ENCODE measurements around the gene WNT1. TPM values are rescaled to one million over a fixed set of nuclear protein-coding genes. Genes with fewer than 3 reads are reported as not detected.

WNT1 gene
- total RNA-seq, 1 experiment from 2014 or later, result not detected

DNA sequence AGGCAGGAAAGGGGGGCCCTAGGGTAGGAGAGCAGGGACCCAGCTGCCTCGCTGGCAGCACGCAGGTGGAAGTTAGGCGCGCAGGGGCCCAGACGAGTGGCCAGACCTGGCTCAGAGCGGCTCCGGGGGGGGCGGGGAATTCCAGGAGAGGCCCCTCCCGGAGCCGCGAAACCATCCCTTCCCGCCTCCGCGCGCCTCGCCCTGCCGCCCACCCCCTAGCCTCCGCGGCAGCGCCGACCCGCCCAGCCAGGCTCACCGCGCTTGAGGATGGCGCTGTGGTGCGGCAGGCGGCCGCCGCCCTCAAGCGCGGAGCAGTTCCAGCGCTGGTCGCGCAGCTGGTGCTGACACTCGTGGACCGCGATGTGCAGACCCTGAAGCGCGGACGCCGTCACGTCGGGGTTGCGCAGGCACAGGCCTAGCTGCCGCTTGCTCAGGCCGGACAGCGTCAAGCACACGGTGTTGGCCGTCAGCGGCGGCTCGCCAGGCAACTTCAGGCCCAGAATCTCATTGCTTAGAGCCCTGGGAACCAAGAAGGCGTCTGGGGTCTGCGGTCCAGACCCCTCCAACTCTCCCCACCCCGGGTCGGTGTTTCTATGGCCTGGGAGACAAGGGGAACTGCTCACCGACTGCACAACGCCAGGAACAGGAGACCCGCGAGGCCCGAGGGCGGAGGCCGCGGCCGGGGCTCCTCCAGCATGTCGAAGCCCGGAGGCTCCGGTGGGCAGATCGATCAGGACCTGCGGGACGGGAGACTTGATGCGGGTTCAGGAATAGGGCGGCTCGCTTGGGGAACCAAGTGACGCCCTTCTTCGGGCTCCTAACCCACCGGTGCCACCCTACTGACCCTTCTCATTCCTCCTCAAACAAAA, 8.1 kb upstream of the WNT1 start:
- Histone ChIP-seq H3K9me3 (ENCODE audit: control insufficient read depth, low read depth, low read length) (no peaks in the 10 kb centered on the region), H3K9ac (ENCODE audit: extremely low read depth, insufficient read length, low read length) (no peak overlapping the region), H3K27me3 (ENCODE audit: insufficient read depth, low read length) (peaks cover 70% of the 10 kb centered on the region), H4K5ac (ENCODE audit: insufficient read length, low read depth, low read length) (no peak overlapping the region), H2BK15ac (ENCODE audit: low read depth, low read length) (no peak overlapping the region), H2BK120ac (ENCODE audit: low read depth, low read length, poor library complexity, severe bottlenecking) (no peak overlapping the region), H3K4me1 (ENCODE audit: insufficient read depth, low read length) (peaks cover 7% of the 10 kb centered on the region), H3K4me2 (ENCODE audit: insufficient read depth, insufficient read length, low read length) (peak overlapping the region; percentile 67), H3K79me1 (ENCODE audit: insufficient read depth, low read depth, low read length, poor library complexity, severe bottlenecking) (no peaks in the 10 kb centered on the region), H3K23ac (ENCODE audit: insufficient read length, low read depth, low read length) (no peak overlapping the region), H3K79me2 (ENCODE audit: insufficient read depth, low read length) (no peaks in the 10 kb centered on the region), H3K14ac (ENCODE audit: insufficient read depth, low read length) (no peak overlapping the region; the same call in 1 of the 2 replicates), H3K4ac (ENCODE audit: low read depth, low read length) (no peak overlapping the region), H3K18ac (ENCODE audit: insufficient read length, low read depth, low read length) (no peak overlapping the region), H3K56ac (ENCODE audit: insufficient read length, low read depth, low read length) (no peak overlapping the region), H2AFZ (ENCODE audit: low read length) (no peak overlapping the region), H4K20me1 (ENCODE audit: control insufficient read depth, insufficient read depth, insufficient read length) (no peaks in the 10 kb centered on the region), H3K27ac (ENCODE audit: insufficient read length, low read depth, low read length) (no peak overlapping the region), H4K8ac (replicated peaks; ENCODE audit: insufficient read length, low read depth, low read length) (no peak overlapping the region), H3K23me2 (ENCODE audit: insufficient read length, low read depth, low read length, poor library complexity, severe bottlenecking) (peaks cover 9% of the 10 kb centered on the region), H2BK20ac (ENCODE audit: low read depth, low read length, poor library complexity, severe bottlenecking) (no peak overlapping the region), H4K91ac (ENCODE audit: insufficient read length, low read depth, low read length) (no peak overlapping the region), H3T11ph (ENCODE audit: low read length) (no peak overlapping the region), H2BK12ac (ENCODE audit: insufficient read length, low read depth, low read length) (no peak overlapping the region), H2AK5ac (ENCODE audit: insufficient read length, low read length) (no peak overlapping the region), H2BK5ac (ENCODE audit: insufficient read length, low read length) (no peak overlapping the region)
- Mint-ChIP-seq H3K4me1 (peaks cover 53 to 61% of the 10 kb centered on the region in 2 experiments), H3K27me3 (ENCODE audit: low read depth) (peaks cover 83% of the 10 kb centered on the region), H3K4me3 (peak overlapping the region; percentile 58 to 86), H3K9me3 (peaks cover 0 to 2% of the 10 kb centered on the region in 2 experiments; a peak in 3 of 5 replicates), H3K36me3 (ENCODE audit: insufficient read depth in 1 of 3, low read depth in 3 of 3) (no peaks in the 10 kb centered on the region; a peak in 1 of 7 replicates), H3K27ac (no peak overlapping the region)
- peak; percentile 50 for DNase-seq
- no CpG with 5 or more reads among the region's 77 CpGs for WGBS (ENCODE audit: extremely low coverage, insufficient read length, low lambda C conversion rate)
- TF ChIP-seq, protein P1, sequence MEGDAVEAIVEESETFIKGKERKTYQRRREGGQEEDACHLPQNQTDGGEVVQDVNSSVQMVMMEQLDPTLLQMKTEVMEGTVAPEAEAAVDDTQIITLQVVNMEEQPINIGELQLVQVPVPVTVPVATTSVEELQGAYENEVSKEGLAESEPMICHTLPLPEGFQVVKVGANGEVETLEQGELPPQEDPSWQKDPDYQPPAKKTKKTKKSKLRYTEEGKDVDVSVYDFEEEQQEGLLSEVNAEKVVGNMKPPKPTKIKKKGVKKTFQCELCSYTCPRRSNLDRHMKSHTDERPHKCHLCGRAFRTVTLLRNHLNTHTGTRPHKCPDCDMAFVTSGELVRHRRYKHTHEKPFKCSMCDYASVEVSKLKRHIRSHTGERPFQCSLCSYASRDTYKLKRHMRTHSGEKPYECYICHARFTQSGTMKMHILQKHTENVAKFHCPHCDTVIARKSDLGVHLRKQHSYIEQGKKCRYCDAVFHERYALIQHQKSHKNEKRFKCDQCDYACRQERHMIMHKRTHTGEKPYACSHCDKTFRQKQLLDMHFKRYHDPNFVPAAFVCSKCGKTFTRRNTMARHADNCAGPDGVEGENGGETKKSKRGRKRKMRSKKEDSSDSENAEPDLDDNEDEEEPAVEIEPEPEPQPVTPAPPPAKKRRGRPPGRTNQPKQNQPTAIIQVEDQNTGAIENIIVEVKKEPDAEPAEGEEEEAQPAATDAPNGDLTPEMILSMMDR (conservative IDR thresholded peaks at IDR 0.05), result peak; percentile 23; the same call in 1 of the 3 replicates

All from H9 (cell line).